HEK293 (cell line): ENCODE data around the gene UCP3.

Experiments
- CTCF ChIA-PET: fragments of 350-600 bp; formaldehyde crosslinking; extraction: SDS; loops from one replicate; lab custom pipeline; 2021; ENCODE audit warnings: antibody characterized with exemption; lab: Yijun Ruan, JAX
- POLR2A ChIA-PET: fragments of 300-600 bp; formaldehyde crosslinking; extraction: SDS; loops from one replicate; lab custom pipeline; 2020; ENCODE audit warnings: antibody characterized with exemption, inconsistent platforms; lab: Yijun Ruan, JAX
- H3K27ac ChIP-seq: fragments of 200-500 bp; sonication (Bioruptor generic); 2 replicates; pipeline ENCODE4 v1.5.1; 2014; ENCODE audit warnings: low read depth, low read length, control low read depth, inconsistent platforms; ENCODE audit errors: extremely low read depth
- H3K36me3 ChIP-seq, 2 experiments: fragments of 200-500 bp in 1 of 2; sonication (Bioruptor generic) in 1 of 2; 1 replicate in 1 of 2; 2 replicates in 1 of 2; pipeline ENCODE4 v1.5.1; 2014 to 2017; ENCODE audit warnings: inconsistent platforms in 2 of 2, low read length in 2 of 2; ENCODE audit not compliant: control insufficient read depth in 2 of 2, insufficient read depth in 1 of 2
- H3K4me1 ChIP-seq: fragments of 200-500 bp; sonication (Bioruptor generic); 2 replicates; pipeline ENCODE4 v1.5.1; 2014; ENCODE audit warnings: mild to moderate bottlenecking, low read length, inconsistent platforms; ENCODE audit not compliant: control insufficient read depth, insufficient read depth
- H3K4me3 ChIP-seq: 2 replicates; pipeline ENCODE4 v1.5.1; 2011; ENCODE audit warnings: low read depth, mild to moderate bottlenecking, control low read depth, low read length, moderate library complexity
- H3K9me3 ChIP-seq: fragments of 200-500 bp; sonication (Bioruptor generic); 2 replicates; pipeline ENCODE4 v1.5.1; 2014; ENCODE audit warnings: low read depth, low read length, inconsistent platforms; ENCODE audit not compliant: control insufficient read depth, insufficient read depth
- GLIS1 ChIP-seq: fragments of 450-650 bp; formaldehyde crosslinking; IDR thresholded peaks from 2 replicates; pipeline ENCODE4 v1.5.1; 2016; ENCODE audit warnings: missing biosample characterization, missing genetic modification characterization
- HOXA7 ChIP-seq: sonication (generic); formaldehyde crosslinking; IDR thresholded peaks from 2 replicates; pipeline ENCODE4 v1.8.1; 2022; ENCODE audit warnings: missing genetic modification reagents, borderline replicate concordance
- HOXD13 ChIP-seq: sonication (generic); formaldehyde crosslinking; IDR thresholded peaks from 2 replicates; pipeline ENCODE4 v1.8.0; 2022; ENCODE audit warnings: missing genetic modification reagents, borderline replicate concordance
- KLF1 ChIP-seq: fragments of 450-650 bp; formaldehyde crosslinking; IDR thresholded peaks from 2 replicates; pipeline ENCODE4 v1.5.1; 2016; ENCODE audit warnings: missing biosample characterization, missing genetic modification characterization
- REPIN1 ChIP-seq: fragments of 450-650 bp; formaldehyde crosslinking; IDR thresholded peaks from 2 replicates; pipeline ENCODE4 v1.5.1; 2017; ENCODE audit warnings: missing biosample characterization, missing genetic modification characterization, low read depth
- SCRT1 ChIP-seq: fragments of 450-650 bp; formaldehyde crosslinking; IDR thresholded peaks from 2 replicates; pipeline ENCODE4 v1.5.1; 2016; ENCODE audit warnings: missing biosample characterization, missing genetic modification characterization, borderline replicate concordance
- SCRT2 ChIP-seq: fragments of 450-650 bp; formaldehyde crosslinking; IDR thresholded peaks from 2 replicates; pipeline ENCODE4 v1.5.1; 2016; ENCODE audit warnings: missing biosample characterization, missing genetic modification characterization
- ZBTB17 ChIP-seq: fragments of 450-650 bp; formaldehyde crosslinking; IDR thresholded peaks from 2 replicates; pipeline ENCODE4 v1.5.1; 2016; ENCODE audit warnings: missing biosample characterization, missing genetic modification characterization
- ZBTB20 ChIP-seq: fragments of 450-650 bp; formaldehyde crosslinking; IDR thresholded peaks from 2 replicates; pipeline ENCODE4 v1.5.1; 2016; ENCODE audit warnings: missing biosample characterization, missing genetic modification characterization
- ZNF157 ChIP-seq: fragments of 450-650 bp; formaldehyde crosslinking; IDR thresholded peaks from 2 replicates; pipeline ENCODE4 v1.5.1; 2016; ENCODE audit warnings: missing biosample characterization, missing genetic modification characterization
- ZNF175 ChIP-seq: fragments of 450-650 bp; formaldehyde crosslinking; IDR thresholded peaks from 2 replicates; pipeline ENCODE4 v1.5.1; 2016; ENCODE audit warnings: missing biosample characterization, missing genetic modification characterization
- ZNF366 ChIP-seq: fragments of 450-650 bp; formaldehyde crosslinking; conservative IDR thresholded peaks from 2 replicates; pipeline ENCODE4 v1.5.1; 2016; ENCODE audit warnings: missing biosample characterization, missing genetic modification characterization
- ZNF416 ChIP-seq: fragments of 450-650 bp; formaldehyde crosslinking; IDR thresholded peaks from 2 replicates; pipeline ENCODE4 v1.5.1; 2016; ENCODE audit warnings: missing biosample characterization, missing genetic modification characterization
- ZNF555 ChIP-seq: fragments of 450-650 bp; formaldehyde crosslinking; conservative IDR thresholded peaks from 2 replicates; pipeline ENCODE4 v1.5.1; 2017; ENCODE audit warnings: missing biosample characterization, mild to moderate bottlenecking, missing genetic modification characterization, inconsistent platforms
- ZNF600 ChIP-seq: fragments of 450-650 bp; formaldehyde crosslinking; IDR thresholded peaks from 2 replicates; pipeline ENCODE4 v1.5.1; 2016; ENCODE audit warnings: missing biosample characterization, missing genetic modification characterization
- TF ChIP-seq, protein P1 (sequence below): fragments of 450-650 bp; formaldehyde crosslinking; IDR thresholded peaks from 2 replicates; pipeline ENCODE4 v1.5.1; 2016; ENCODE audit warnings: missing biosample characterization, missing genetic modification characterization, borderline replicate concordance
- TF ChIP-seq, protein P2 (sequence below): fragments of 450-650 bp; formaldehyde crosslinking; IDR thresholded peaks from 2 replicates; pipeline ENCODE4 v1.5.1; 2016; ENCODE audit warnings: missing biosample characterization, missing genetic modification characterization
- TF ChIP-seq, protein P3 (sequence below): fragments of 450-650 bp; formaldehyde crosslinking; IDR thresholded peaks from 2 replicates; pipeline ENCODE4 v1.5.1; 2016; ENCODE audit warnings: missing biosample characterization, missing genetic modification characterization, low read depth
- TF ChIP-seq, protein P4 (sequence below): fragments of 450-650 bp; formaldehyde crosslinking; IDR thresholded peaks from 2 replicates; pipeline ENCODE4 v1.5.1; 2016; ENCODE audit warnings: missing biosample characterization, missing genetic modification characterization

UCP3 gene

DNA sequence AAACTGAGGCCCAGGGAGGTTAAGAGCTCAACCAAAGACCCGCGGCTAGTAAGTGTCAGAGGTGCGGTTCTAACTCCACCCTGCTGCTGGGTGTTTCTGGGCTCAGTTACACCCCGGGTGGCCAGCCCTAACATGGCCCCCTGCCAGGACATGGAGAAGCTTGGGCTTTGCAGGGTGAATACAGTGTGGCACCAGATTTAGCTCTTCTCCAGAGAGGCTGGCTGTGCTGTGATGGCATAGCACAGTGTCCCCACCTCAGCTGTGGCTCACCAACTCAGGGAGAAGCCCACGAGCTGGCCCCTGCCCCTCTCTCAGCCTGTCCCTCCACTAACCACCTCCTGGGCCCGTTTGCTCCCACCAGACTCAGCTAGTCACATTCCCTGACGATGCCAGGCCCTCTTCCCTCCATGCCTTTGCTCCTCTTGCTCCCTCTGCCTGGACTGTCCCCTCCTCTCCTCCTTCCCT is 7.0 kb downstream of the UCP3 start:
- no peaks in the 10 kb centered on the region for H3K9me3 ChIP-seq
- CTCF ChIA-PET = no interaction called here
- peak; percentile 23; the same call in 1 of the 2 replicates for TF ChIP-seq GLIS1 (tag by site-specific recombination)
- TF ChIP-seq KLF1 (tag by site-specific recombination) = peak; percentile 63; the same call in 1 of the 2 replicates
- TF ChIP-seq ZNF157 = no peak
- no peak for TF ChIP-seq SCRT2
- TF ChIP-seq, all 188 proteins: peak for 2
- Histone ChIP-seq H3K4me1 (no peaks in the 10 kb centered on the region), H3K27ac (no peak overlapping the region), H3K4me3 (no peak overlapping the region), H3K36me3 (peaks cover 0 to 13% of the 10 kb centered on the region in 2 experiments; a peak in 1 of 3 replicates)
- POLR2A ChIA-PET = no interaction called here

DNA sequence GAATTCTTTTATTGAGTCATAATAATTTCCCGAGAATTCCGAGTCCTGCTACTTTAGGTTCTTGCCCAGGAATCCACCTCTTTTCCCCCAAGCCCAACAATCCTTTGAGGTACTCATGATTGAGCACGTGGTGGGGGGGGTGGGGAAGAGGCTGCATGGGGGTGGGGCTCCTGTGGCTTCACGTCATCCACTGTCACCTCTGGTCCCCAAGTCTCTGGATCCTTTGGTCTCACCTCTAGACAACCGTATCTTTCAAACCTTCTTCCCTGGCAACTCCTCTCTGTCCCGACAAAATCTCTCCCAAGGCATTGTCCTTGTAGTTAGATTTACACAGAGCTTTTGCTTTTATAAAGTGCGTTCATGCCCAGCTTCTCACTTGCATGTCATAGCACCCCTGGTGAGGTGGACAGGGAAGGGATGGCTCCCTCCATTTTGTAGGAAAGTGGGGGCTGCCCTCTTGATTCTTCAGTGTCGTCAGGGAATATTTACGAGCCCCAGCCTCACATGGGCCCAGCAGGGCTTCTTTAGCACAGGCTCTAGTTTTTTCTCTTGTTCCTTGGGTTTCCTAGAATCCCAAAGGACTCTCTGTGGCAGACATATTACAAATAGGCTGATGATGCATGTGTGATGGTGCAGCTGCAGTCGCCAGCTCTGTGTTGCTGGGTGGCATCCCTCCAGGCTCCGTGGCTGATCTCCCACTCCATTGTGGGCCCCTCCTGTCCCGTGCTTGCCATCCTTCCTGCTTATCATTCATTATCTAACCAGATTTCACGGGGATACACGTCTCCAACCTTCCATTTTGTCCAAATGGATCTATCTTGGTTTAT is 8.4 kb downstream of the UCP3 start:
- H3K9me3 ChIP-seq = no peaks in the 10 kb centered on the region
- CTCF ChIA-PET = no interaction called here
- H3K36me3 ChIP-seq = peaks cover 0 to 13% of the 10 kb centered on the region in 2 experiments; a peak in 1 of 3 replicates
- H3K4me1 ChIP-seq = no peaks in the 10 kb centered on the region
- H3K27ac ChIP-seq = no peak overlapping the region
- TF ChIP-seq ZBTB17 (tag by site-specific recombination) (no peak), ZNF600 (no peak), ZBTB20 (tag by site-specific recombination) (no peak), ZNF366 (tag by site-specific recombination) (no peak), REPIN1 (tag by site-specific recombination) (no peak), HOXD13 (CRISPR knock-in tag) (no peak), ZNF555 (tag by site-specific recombination) (no peak), HOXA7 (CRISPR knock-in tag) (no peak), SCRT1 (tag by site-specific recombination) (no peak)
- POLR2A ChIA-PET = no interaction called here
- H3K4me3 ChIP-seq = no peak overlapping the region

DNA sequence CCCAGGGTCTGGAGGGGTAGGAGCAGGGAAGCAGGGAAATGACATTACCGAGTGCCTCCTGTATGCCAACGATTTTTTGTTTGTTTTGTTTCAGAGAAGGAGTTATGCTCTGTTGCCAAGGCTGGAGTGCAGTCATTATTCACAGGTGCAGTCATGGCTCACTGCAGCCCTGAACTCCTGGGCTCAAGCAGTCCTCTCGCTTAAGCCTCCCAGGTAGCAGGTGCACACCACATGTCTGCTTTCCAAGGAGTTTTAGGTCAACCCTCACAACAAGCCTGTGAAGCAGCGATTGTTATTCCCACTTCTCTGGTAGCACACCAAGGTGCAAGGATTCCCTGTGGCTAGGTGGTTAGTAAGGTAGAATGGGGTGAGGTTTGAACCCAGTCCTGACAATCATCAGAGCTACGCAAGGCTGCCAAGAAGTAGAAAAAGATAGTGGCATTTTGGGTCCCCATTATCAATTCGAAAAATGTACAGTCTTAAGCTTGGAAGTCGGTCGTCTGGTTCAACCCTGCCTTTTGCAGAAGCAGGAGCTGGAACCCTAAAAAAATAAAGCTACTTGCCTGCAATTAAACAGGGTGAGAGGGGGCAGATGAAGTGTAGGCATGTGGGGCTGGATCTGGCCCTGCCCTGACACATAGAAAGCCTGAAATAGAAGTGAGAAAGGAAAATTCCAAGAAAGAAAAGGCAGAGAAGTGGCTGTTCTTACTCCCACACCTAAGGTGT is 9.1 kb downstream of the UCP3 start:
- Histone ChIP-seq H3K4me3 (no peak overlapping the region), H3K36me3 (peaks cover 0 to 9% of the 10 kb centered on the region in 2 experiments; a peak in 1 of 3 replicates), H3K4me1 (no peaks in the 10 kb centered on the region), H3K27ac (no peak overlapping the region), H3K9me3 (no peaks in the 10 kb centered on the region)
- POLR2A ChIA-PET = no interaction called here
- CTCF ChIA-PET = interaction anchor here (0.6 kb wide), 1 partner anchor 11 kb away, joined by 3 read pairs; no protein-coding TSS in a partner anchor
- TF ChIP-seq, protein P1, sequence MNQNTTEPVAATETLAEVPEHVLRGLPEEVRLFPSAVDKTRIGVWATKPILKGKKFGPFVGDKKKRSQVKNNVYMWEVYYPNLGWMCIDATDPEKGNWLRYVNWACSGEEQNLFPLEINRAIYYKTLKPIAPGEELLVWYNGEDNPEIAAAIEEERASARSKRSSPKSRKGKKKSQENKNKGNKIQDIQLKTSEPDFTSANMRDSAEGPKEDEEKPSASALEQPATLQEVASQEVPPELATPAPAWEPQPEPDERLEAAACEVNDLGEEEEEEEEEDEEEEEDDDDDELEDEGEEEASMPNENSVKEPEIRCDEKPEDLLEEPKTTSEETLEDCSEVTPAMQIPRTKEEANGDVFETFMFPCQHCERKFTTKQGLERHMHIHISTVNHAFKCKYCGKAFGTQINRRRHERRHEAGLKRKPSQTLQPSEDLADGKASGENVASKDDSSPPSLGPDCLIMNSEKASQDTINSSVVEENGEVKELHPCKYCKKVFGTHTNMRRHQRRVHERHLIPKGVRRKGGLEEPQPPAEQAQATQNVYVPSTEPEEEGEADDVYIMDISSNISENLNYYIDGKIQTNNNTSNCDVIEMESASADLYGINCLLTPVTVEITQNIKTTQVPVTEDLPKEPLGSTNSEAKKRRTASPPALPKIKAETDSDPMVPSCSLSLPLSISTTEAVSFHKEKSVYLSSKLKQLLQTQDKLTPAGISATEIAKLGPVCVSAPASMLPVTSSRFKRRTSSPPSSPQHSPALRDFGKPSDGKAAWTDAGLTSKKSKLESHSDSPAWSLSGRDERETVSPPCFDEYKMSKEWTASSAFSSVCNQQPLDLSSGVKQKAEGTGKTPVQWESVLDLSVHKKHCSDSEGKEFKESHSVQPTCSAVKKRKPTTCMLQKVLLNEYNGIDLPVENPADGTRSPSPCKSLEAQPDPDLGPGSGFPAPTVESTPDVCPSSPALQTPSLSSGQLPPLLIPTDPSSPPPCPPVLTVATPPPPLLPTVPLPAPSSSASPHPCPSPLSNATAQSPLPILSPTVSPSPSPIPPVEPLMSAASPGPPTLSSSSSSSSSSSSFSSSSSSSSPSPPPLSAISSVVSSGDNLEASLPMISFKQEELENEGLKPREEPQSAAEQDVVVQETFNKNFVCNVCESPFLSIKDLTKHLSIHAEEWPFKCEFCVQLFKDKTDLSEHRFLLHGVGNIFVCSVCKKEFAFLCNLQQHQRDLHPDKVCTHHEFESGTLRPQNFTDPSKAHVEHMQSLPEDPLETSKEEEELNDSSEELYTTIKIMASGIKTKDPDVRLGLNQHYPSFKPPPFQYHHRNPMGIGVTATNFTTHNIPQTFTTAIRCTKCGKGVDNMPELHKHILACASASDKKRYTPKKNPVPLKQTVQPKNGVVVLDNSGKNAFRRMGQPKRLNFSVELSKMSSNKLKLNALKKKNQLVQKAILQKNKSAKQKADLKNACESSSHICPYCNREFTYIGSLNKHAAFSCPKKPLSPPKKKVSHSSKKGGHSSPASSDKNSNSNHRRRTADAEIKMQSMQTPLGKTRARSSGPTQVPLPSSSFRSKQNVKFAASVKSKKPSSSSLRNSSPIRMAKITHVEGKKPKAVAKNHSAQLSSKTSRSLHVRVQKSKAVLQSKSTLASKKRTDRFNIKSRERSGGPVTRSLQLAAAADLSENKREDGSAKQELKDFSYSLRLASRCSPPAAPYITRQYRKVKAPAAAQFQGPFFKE (tag by site-specific recombination) = no peak
- TF ChIP-seq, protein P2, sequence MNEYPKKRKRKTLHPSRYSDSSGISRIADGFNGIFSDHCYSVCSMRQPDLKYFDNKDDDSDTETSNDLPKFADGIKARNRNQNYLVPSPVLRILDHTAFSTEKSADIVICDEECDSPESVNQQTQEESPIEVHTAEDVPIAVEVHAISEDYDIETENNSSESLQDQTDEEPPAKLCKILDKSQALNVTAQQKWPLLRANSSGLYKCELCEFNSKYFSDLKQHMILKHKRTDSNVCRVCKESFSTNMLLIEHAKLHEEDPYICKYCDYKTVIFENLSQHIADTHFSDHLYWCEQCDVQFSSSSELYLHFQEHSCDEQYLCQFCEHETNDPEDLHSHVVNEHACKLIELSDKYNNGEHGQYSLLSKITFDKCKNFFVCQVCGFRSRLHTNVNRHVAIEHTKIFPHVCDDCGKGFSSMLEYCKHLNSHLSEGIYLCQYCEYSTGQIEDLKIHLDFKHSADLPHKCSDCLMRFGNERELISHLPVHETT (tag by site-specific recombination) = no peak
- TF ChIP-seq ZNF175 (no peak), ZNF416 (tag by site-specific recombination) (no peak)
- TF ChIP-seq, protein P3, sequence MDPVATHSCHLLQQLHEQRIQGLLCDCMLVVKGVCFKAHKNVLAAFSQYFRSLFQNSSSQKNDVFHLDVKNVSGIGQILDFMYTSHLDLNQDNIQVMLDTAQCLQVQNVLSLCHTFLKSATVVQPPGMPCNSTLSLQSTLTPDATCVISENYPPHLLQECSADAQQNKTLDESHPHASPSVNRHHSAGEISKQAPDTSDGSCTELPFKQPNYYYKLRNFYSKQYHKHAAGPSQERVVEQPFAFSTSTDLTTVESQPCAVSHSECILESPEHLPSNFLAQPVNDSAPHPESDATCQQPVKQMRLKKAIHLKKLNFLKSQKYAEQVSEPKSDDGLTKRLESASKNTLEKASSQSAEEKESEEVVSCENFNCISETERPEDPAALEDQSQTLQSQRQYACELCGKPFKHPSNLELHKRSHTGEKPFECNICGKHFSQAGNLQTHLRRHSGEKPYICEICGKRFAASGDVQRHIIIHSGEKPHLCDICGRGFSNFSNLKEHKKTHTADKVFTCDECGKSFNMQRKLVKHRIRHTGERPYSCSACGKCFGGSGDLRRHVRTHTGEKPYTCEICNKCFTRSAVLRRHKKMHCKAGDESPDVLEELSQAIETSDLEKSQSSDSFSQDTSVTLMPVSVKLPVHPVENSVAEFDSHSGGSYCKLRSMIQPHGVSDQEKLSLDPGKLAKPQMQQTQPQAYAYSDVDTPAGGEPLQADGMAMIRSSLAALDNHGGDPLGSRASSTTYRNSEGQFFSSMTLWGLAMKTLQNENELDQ (tag by site-specific recombination) = no peak
- TF ChIP-seq, protein P4, sequence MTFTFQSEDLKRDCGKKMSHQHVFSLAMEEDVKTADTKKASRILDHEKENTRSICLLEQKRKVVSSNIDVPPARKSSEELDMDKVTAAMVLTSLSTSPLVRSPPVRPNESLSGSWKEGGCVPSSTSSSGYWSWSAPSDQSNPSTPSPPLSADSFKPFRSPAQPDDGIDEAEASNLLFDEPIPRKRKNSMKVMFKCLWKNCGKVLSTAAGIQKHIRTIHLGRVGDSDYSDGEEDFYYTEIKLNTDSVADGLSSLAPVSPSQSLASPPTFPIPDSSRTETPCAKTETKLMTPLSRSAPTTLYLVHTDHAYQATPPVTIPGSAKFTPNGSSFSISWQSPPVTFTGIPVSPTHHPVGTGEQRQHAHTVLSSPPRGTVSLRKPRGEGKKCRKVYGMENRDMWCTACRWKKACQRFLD = no peak
